Peyer's patch (tissue), 4 donors: ENCODE results near the gene RCL1. TPM values are rescaled to one million over a fixed set of nuclear protein-coding genes. Genes with fewer than 3 reads are reported as not detected.
"Not testable (repeated sequence)": the region's sequence is repeated elsewhere in the genome, so short reads cannot be mapped to it uniquely, and the experiment has no call there.

ENCODE experiments used
- DNase-seq, 3 donors: peaks; one replicate each; pipeline ENCODE4 v3.0.0-alpha.2; 2017 to 2019
- H3K27ac ChIP-seq, 4 donors: fragments of 200-600 bp; sonication (generic); one replicate each; pipeline ENCODE4 v1.5.1; 2016 to 2019
- H3K27me3 ChIP-seq, 2 donors: fragments of 200-600 bp; sonication (generic); one replicate each; pipeline ENCODE4 v1.5.1; 2019
- H3K36me3 ChIP-seq, 3 donors: fragments of 200-600 bp; sonication (generic); one replicate each; pipeline ENCODE4 v1.5.1; 2016 to 2019
- H3K4me1 ChIP-seq, 4 donors: fragments of 200-600 bp; sonication (generic); one replicate each; pipeline ENCODE4 v1.5.1; 2016 to 2019
- H3K4me3 ChIP-seq, 4 donors: fragments of 200-600 bp; sonication (generic); 1 replicate in 3 of 4; 2 replicates in 1 of 4; pipeline ENCODE4 v1.5.1; 2016 to 2019; ENCODE audit warnings: mild to moderate bottlenecking in 1 of 4
- H3K9me3 ChIP-seq, 4 donors: fragments of 200-600 bp; sonication (generic); one replicate each; pipeline ENCODE4 v1.5.1; 2016 to 2019; ENCODE audit warnings: mild to moderate bottlenecking in 1 of 4
- CTCF ChIP-seq, 6 experiments: fragments of 450-650 bp in 4 of 6; fragments of 200-600 bp in 2 of 6; sonication (generic) in 1 of 6; IDR thresholded peaks; one replicate each; pipeline ENCODE4 v1.5.1; 2017 to 2019; ENCODE audit warnings: antibody characterized with exemption in 6 of 6, mild to moderate bottlenecking in 3 of 6, moderate library complexity in 1 of 6
- POLR2A ChIP-seq, 2 donors: fragments of 450-650 bp; IDR thresholded peaks; one replicate each; pipeline ENCODE4 v1.5.1; 2017; ENCODE audit warnings: antibody characterized with exemption in 2 of 2, mild to moderate bottlenecking in 2 of 2, moderate library complexity in 2 of 2
- total RNA-seq, 4 donors: library from RNA; depleted of rRNA; stranded (reverse); fragments of >200 nt; gene quantifications; one replicate each; pipeline ENCODE4 v1.1.0, GENCODE V29; 2016

Gene RCL1
- total RNA-seq, 4 donors from 2014 or later, result 7.4 to 28.1 (median 19.5) TPM

- Histone ChIP-seq H3K27ac (no peak overlapping the region), H3K4me3 (no peak overlapping the region), H3K9me3 (no peaks in the 10 kb centered on the region), H3K4me1 (peaks cover 0 to 5% (median 0%) of the 10 kb centered on the region in 4 donors), H3K27me3 (no peaks in the 10 kb centered on the region), H3K36me3 (no peaks in the 10 kb centered on the region)
- no peak for TF ChIP-seq POLR2A (IDR thresholded peaks at IDR 0.05)
- no peak for TF ChIP-seq CTCF (IDR thresholded peaks at IDR 0.05)
- DNase-seq, result no peak
Measured at GRCh38 chr9:4764033-4764432, 28.7 kb upstream of the RCL1 start.

- H3K9me3 ChIP-seq, result no peaks in the 10 kb centered on the region
- no peak overlapping the region for H3K4me3 ChIP-seq
- H3K36me3 ChIP-seq, result no peaks in the 10 kb centered on the region
- TF ChIP-seq CTCF (IDR thresholded peaks at IDR 0.05) (no peak), POLR2A (IDR thresholded peaks at IDR 0.05) (no peak)
- DNase-seq, result peak in 1 of 3 donors; percentile 51
- H3K27me3 ChIP-seq, result no peaks in the 10 kb centered on the region
- no peak overlapping the region for H3K27ac ChIP-seq
- H3K4me1 ChIP-seq, result no peaks in the 10 kb centered on the region
Measured at GRCh38 chr9:4768681-4769080, 24.1 kb upstream of the RCL1 start.

- Histone ChIP-seq H3K4me1 (no peaks in the 10 kb centered on the region), H3K36me3 (no peaks in the 10 kb centered on the region), H3K27ac (no peak overlapping the region), H3K27me3 (no peaks in the 10 kb centered on the region), H3K9me3 (no peaks in the 10 kb centered on the region), H3K4me3 (no peak overlapping the region)
- DNase-seq, result no peak
- TF ChIP-seq POLR2A (IDR thresholded peaks at IDR 0.05) (no peak), CTCF (IDR thresholded peaks at IDR 0.05) (no peak)
Measured at GRCh38 chr9:4769321-4770080, 23.2 kb upstream of the RCL1 start.

DNA sequence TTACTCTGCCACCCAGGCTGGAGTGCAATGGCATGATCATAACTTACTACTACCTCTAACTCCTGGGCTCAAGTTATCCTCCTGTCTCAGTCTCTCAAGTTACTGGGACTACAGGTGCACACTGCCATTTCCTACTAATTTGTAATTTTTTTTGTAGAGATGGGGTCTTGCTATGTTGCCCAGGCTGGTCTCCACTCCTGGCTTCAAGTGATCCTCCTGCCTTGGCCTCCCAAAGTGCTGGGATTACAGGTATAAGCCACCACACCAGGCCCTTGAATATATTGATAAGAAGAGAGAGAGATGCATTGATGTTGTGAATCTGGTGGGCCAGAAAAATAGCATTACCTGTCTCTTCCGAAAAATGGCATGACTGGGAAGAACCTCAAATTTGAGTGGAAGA is 21.0 kb upstream of the RCL1 start:
- no peaks in the 10 kb centered on the region for H3K27me3 ChIP-seq
- no peak for DNase-seq
- no peak for TF ChIP-seq POLR2A (IDR thresholded peaks at IDR 0.05)
- TF ChIP-seq CTCF (IDR thresholded peaks at IDR 0.05), result no peak

GRCh38 chr9:4774209-4774608 is 18.5 kb upstream of the RCL1 start:
- Histone ChIP-seq H3K27ac (no peak overlapping the region), H3K27me3 (no peaks in the 10 kb centered on the region), H3K9me3 (no peaks in the 10 kb centered on the region), H3K36me3 (no peaks in the 10 kb centered on the region), H3K4me3 (no peak overlapping the region), H3K4me1 (no peaks in the 10 kb centered on the region)
- TF ChIP-seq CTCF (IDR thresholded peaks at IDR 0.05) (no peak), POLR2A (IDR thresholded peaks at IDR 0.05) (no peak)
- no peak for DNase-seq

More for the DNA sequence above, 21.0 kb upstream of the RCL1 start:
- Histone ChIP-seq H3K4me3 (no peak overlapping the region), H3K27ac (no peak overlapping the region), H3K9me3 (no peaks in the 10 kb centered on the region), H3K4me1 (no peaks in the 10 kb centered on the region), H3K36me3 (no peaks in the 10 kb centered on the region)

- H3K27me3 ChIP-seq, H3K4me3 ChIP-seq, H3K4me1 ChIP-seq, H3K27ac ChIP-seq, H3K9me3 ChIP-seq, H3K36me3 ChIP-seq, DNase-seq: not testable (repeated sequence)
Measured at GRCh38 chr9:4774958-4775357, 17.8 kb upstream of the RCL1 start.
